OCI-LY1 (cell line): ENCODE data around the gene PSMA3.

Experiments used
- CTCF ChIP-seq: fragments of 200-600 bp; sonication (generic), shearing (Covaris generic); IDR thresholded peaks from 2 replicates; pipeline ENCODE4 v1.5.1; 2017; ENCODE audit warnings: mild to moderate bottlenecking, antibody characterized with exemption, low read length, moderate library complexity, mixed read lengths
- EZH2 ChIP-seq: fragments of 200-600 bp; sonication (generic), shearing (Covaris generic); IDR thresholded peaks from 2 replicates; pipeline ENCODE4 v1.8.0; 2017; ENCODE audit warnings: borderline replicate concordance, mixed run types, mild to moderate bottlenecking, antibody characterized with exemption, low read length, moderate library complexity, mixed read lengths

GRCh38 chr14:58283730-58284129 lies 39.1 kb downstream of the PSMA3 start:
- TF ChIP-seq CTCF (no peak), EZH2 (no peak)
